UCSD-AML1 (cell line): ENCODE data around the gene HRH1.
"Not testable (repeated sequence)": the region's sequence is repeated elsewhere in the genome, so short reads cannot be mapped to it uniquely, and the experiment has no call there.

Experiments used
- DNase-seq: peaks from one replicate; lab custom pipeline; 2025; ENCODE audit not compliant: unreplicated experiment; lab: John Stamatoyannopoulos, UW

Gene HRH1

GRCh38 chr3:11238880-11239279 is 84.6 kb downstream of the HRH1 start:
- no peak for DNase-seq

- no peak for DNase-seq
These were observed 85.5 kb downstream of the HRH1 start for GRCh38 chr3:11239796-11240195.

- DNase-seq = no peak
These were observed 86.2 kb downstream of the HRH1 start for GRCh38 chr3:11240496-11240895.

GRCh38 chr3:11244121-11244677 is 89.9 kb downstream of the HRH1 start:
- DNase-seq = no peak

- DNase-seq = no peak
These were observed 91.0 kb downstream of the HRH1 start for GRCh38 chr3:11245276-11245675.

GRCh38 chr3:11245827-11246662 is 91.8 kb downstream of the HRH1 start:
- no peak for DNase-seq

GRCh38 chr3:11246663-11246970 is 92.3 kb downstream of the HRH1 start:
- DNase-seq = no peak

- DNase-seq = no peak
These were observed 93.1 kb downstream of the HRH1 start for GRCh38 chr3:11247362-11247761.

GRCh38 chr3:11248596-11248995 is 94.3 kb downstream of the HRH1 start:
- no peak for DNase-seq

- DNase-seq = no peak
These were observed 96.9 kb downstream of the HRH1 start for GRCh38 chr3:11250902-11251806.

- no peak for DNase-seq
These were observed 97.5 kb downstream of the HRH1 start for GRCh38 chr3:11251807-11252176.

GRCh38 chr3:11254876-11255275 is 100.6 kb downstream of the HRH1 start:
- DNase-seq = no peak

GRCh38 chr3:11255537-11255936 is 101.2 kb downstream of the HRH1 start:
- DNase-seq = not testable (repeated sequence)

- DNase-seq = no peak
These were observed 104.7 kb downstream of the HRH1 start for GRCh38 chr3:11258958-11259357.

- DNase-seq = no peak
These were observed 106.2 kb downstream of the HRH1 start for GRCh38 chr3:11260460-11260859.

- no peak for DNase-seq
These were observed 114.7 kb downstream of the HRH1 start for GRCh38 chr3:11269007-11269406.

- DNase-seq = peak; percentile 98
These were observed 118.0 kb downstream of the HRH1 start, which contains the start of gene ATG7 for GRCh38 chr3:11271986-11272904. Gene ATG7 (plus strand): TSS chr3:11272397. CDS start chr3:11298696, 26,299 bp downstream.

GRCh38 chr3:11272906-11273574 is 118.7 kb downstream of the HRH1 start:
- DNase-seq = no peak

- no peak for DNase-seq
These were observed 119.6 kb downstream of the HRH1 start for GRCh38 chr3:11273891-11274291.

- no peak for DNase-seq
These were observed 120.4 kb downstream of the HRH1 start for GRCh38 chr3:11274566-11275142.
